GM23338 (cell line): ENCODE data around the gene DDT. TPM values are rescaled to one million over a fixed set of nuclear protein-coding genes. Genes with fewer than 3 reads are reported as not detected.

Experiments
- ATAC-seq: fragments of 200-7000 bp; cut with Tn5 transposase; 3 replicates; pipeline ENCODE4 v1.9.1; 2020
- DNase-seq: peaks from one replicate; pipeline ENCODE4 v3.0.0-alpha.2; 2015; ENCODE audit warnings: low spot score
- H2AFZ ChIP-seq: fragments of 200-600 bp; sonication (generic); 2 replicates; pipeline ENCODE4 v1.8.0; 2016; ENCODE audit warnings: antibody characterized with exemption, mild to moderate bottlenecking, moderate library complexity
- H3F3A ChIP-seq: fragments of 200-600 bp; sonication (generic); replicated peaks from 2 replicates; pipeline ENCODE4 v1.8.0; 2017; ENCODE audit warnings: antibody characterized with exemption, mixed run types, low read depth
- H3K27ac ChIP-seq: fragments of 200-600 bp; sonication (generic); 2 replicates; pipeline ENCODE4 v1.6.1; 2016; ENCODE audit warnings: low read depth
- H3K27me3 ChIP-seq: fragments of 200-600 bp; sonication (generic); 2 replicates; pipeline ENCODE4 v1.8.0; 2016; ENCODE audit warnings: mild to moderate bottlenecking, mixed run types, moderate library complexity; ENCODE audit not compliant: insufficient read depth
- H3K36me3 ChIP-seq: fragments of 200-600 bp; sonication (generic); 2 replicates; pipeline ENCODE4 v1.8.0; 2016; ENCODE audit warnings: mild to moderate bottlenecking; ENCODE audit not compliant: insufficient read depth
- H3K4me1 ChIP-seq: fragments of 200-600 bp; sonication (generic); 2 replicates; pipeline ENCODE4 v1.8.0; 2016; ENCODE audit warnings: mild to moderate bottlenecking, moderate library complexity; ENCODE audit not compliant: insufficient read depth
- H3K4me2 ChIP-seq: fragments of 200-600 bp; sonication (generic); 2 replicates; pipeline ENCODE4 v1.7.1; 2017; ENCODE audit warnings: mixed run types
- H3K4me3 ChIP-seq: fragments of 200-600 bp; sonication (generic); 2 replicates; pipeline ENCODE4 v1.6.1; 2016; ENCODE audit warnings: mixed run types
- H3K79me2 ChIP-seq: fragments of 200-600 bp; sonication (generic); replicated peaks from 2 replicates; pipeline ENCODE4 v1.8.0; 2017; ENCODE audit warnings: mild to moderate bottlenecking; ENCODE audit not compliant: insufficient read depth
- H3K9me2 ChIP-seq: fragments of 200-600 bp; sonication (generic); 2 replicates; pipeline ENCODE4 v1.8.0; 2017; ENCODE audit not compliant: insufficient read depth
- H4K20me1 ChIP-seq: fragments of 200-600 bp; sonication (generic); replicated peaks from 2 replicates; pipeline ENCODE4 v1.8.0; 2017; ENCODE audit warnings: mild to moderate bottlenecking; ENCODE audit not compliant: insufficient read depth
- H3K27ac Mint-ChIP-seq: 2 replicates; pipeline ENCODE4 v1.8.0; 2020; ENCODE audit warnings: inconsistent platforms, mild to moderate bottlenecking, moderate library complexity, mixed read lengths
- H3K27me3 Mint-ChIP-seq: 3 replicates; pipeline ENCODE4 v1.8.0; 2022; ENCODE audit warnings: low read depth, mild to moderate bottlenecking, moderate library complexity, mixed read lengths, inconsistent platforms; ENCODE audit not compliant: insufficient read depth, poor library complexity
- H3K36me3 Mint-ChIP-seq: 3 replicates; pipeline ENCODE4 v1.8.0; 2021; ENCODE audit warnings: low read depth, mild to moderate bottlenecking, inconsistent platforms, moderate library complexity, mixed read lengths
- H3K4me1 Mint-ChIP-seq: 3 replicates; pipeline ENCODE4 v1.8.0; 2020; ENCODE audit warnings: mild to moderate bottlenecking, inconsistent platforms, mixed read lengths
- H3K4me3 Mint-ChIP-seq: 3 replicates; pipeline ENCODE4 v1.8.0; 2021; ENCODE audit warnings: moderate library complexity, mild to moderate bottlenecking, inconsistent platforms, mixed read lengths
- H3K9me3 Mint-ChIP-seq: 3 replicates; pipeline ENCODE4 v1.8.0; 2020; ENCODE audit warnings: moderate library complexity, mild to moderate bottlenecking, inconsistent platforms, mixed read lengths
- CREB1 ChIP-seq: fragments of 250-450 bp; sonication (Bioruptor Pico); IDR thresholded peaks from 2 replicates; pipeline ENCODE4 v1.5.0; 2020; ENCODE audit warnings: low read depth, mild to moderate bottlenecking, moderate library complexity
- EZH2 ChIP-seq: fragments of 200-600 bp; sonication (generic); IDR thresholded peaks from one replicate; pipeline ENCODE4 v1.8.0; 2017; ENCODE audit warnings: antibody characterized with exemption, mild to moderate bottlenecking, low read depth; ENCODE audit not compliant: unreplicated experiment
- EZH2phosphoT487 ChIP-seq: fragments of 200-600 bp; sonication (generic); IDR thresholded peaks from one replicate; pipeline ENCODE4 v1.8.1; 2018; ENCODE audit warnings: antibody characterized with exemption; ENCODE audit not compliant: unreplicated experiment
- JUNB ChIP-seq: IDR thresholded peaks from one replicate; pipeline ENCODE4 v1.6.1; 2016; ENCODE audit warnings: antibody characterized with exemption; ENCODE audit not compliant: unreplicated experiment
- NANOG ChIP-seq: IDR thresholded peaks from 2 replicates; pipeline ENCODE4 v1.6.1; 2016; ENCODE audit warnings: antibody characterized with exemption, borderline replicate concordance
- POLR2AphosphoS5 ChIP-seq: IDR thresholded peaks from 2 replicates; pipeline ENCODE4 v1.6.1; 2016; ENCODE audit warnings: antibody characterized with exemption, low read depth
- STAT1 ChIP-seq: IDR thresholded peaks from one replicate; pipeline ENCODE4 v1.6.1; 2016; ENCODE audit warnings: antibody characterized with exemption; ENCODE audit not compliant: unreplicated experiment
- ZNF114 ChIP-seq: fragments of 250-450 bp; sonication (Bioruptor Pico); IDR thresholded peaks from 2 replicates; pipeline ENCODE4 v1.5.0; 2020; ENCODE audit warnings: mild to moderate bottlenecking, moderate library complexity
- ZNF331 ChIP-seq: fragments of 250-450 bp; sonication (Bioruptor Pico); IDR thresholded peaks from 2 replicates; pipeline ENCODE4 v1.5.0; 2020; ENCODE audit warnings: low read depth, mild to moderate bottlenecking, moderate library complexity
- polyA plus RNA-seq: library from polyadenylated mRNA; unstranded; fragments of >200 nt; fragmentation: Nextera tagmentation; extraction: Ambion mirVana; gene quantifications from 2 replicates; pipeline ENCODE4 v1.2.1, GENCODE V29; 2016
- total RNA-seq: library from RNA; depleted of rRNA; stranded (reverse); fragments of >200 nt; shearing (Covaris generic); gene quantifications from 2 replicates; pipeline ENCODE4 v1.2.3, GENCODE V29; 2014
- TF ChIP-seq, protein P1 (sequence below): IDR thresholded peaks from one replicate; pipeline ENCODE4 v1.6.1; 2018; ENCODE audit warnings: antibody characterized with exemption; ENCODE audit not compliant: unreplicated experiment
- TF ChIP-seq, protein P2 (sequence below), 2 experiments: fragments of 200-600 bp in 1 of 2; sonication (generic) in 1 of 2; conservative IDR thresholded peaks; 2 replicates each; pipeline versions ENCODE4 v1.5.1 to v1.6.1; 2016 to 2017; ENCODE audit warnings: antibody characterized with exemption in 2 of 2, low read depth in 2 of 2, mild to moderate bottlenecking in 2 of 2, moderate library complexity in 1 of 2
- TF ChIP-seq, protein P3 (sequence below): IDR thresholded peaks from 2 replicates; pipeline ENCODE4 v1.6.1; 2016; ENCODE audit warnings: antibody characterized with exemption

DDT gene
- total and polyA plus RNA-seq, 2 experiments from 2014 or later, result 150 to 232 TPM

DNA sequence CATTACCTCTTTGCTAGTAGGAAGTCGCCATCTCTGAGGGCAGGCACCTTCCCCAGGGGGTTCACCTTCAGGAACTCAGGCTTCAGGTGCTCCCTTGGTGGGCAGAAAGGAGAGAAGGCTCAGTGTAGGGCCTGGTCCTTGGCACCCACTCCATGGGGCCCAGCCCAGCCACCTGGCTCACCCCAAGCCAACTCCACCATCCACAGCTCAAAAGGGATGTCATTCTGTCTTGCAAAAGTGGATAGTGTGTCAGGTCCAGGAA lies 33.7 kb upstream of the DDT start:
- TF ChIP-seq POLR2AphosphoS5 (no peak), EZH2 (no peak), ZNF114 (no peak), NANOG (no peak), EZH2phosphoT487 (no peak), STAT1 (no peak), ZNF331 (no peak), CREB1 (no peak)
- TF ChIP-seq, protein P1, sequence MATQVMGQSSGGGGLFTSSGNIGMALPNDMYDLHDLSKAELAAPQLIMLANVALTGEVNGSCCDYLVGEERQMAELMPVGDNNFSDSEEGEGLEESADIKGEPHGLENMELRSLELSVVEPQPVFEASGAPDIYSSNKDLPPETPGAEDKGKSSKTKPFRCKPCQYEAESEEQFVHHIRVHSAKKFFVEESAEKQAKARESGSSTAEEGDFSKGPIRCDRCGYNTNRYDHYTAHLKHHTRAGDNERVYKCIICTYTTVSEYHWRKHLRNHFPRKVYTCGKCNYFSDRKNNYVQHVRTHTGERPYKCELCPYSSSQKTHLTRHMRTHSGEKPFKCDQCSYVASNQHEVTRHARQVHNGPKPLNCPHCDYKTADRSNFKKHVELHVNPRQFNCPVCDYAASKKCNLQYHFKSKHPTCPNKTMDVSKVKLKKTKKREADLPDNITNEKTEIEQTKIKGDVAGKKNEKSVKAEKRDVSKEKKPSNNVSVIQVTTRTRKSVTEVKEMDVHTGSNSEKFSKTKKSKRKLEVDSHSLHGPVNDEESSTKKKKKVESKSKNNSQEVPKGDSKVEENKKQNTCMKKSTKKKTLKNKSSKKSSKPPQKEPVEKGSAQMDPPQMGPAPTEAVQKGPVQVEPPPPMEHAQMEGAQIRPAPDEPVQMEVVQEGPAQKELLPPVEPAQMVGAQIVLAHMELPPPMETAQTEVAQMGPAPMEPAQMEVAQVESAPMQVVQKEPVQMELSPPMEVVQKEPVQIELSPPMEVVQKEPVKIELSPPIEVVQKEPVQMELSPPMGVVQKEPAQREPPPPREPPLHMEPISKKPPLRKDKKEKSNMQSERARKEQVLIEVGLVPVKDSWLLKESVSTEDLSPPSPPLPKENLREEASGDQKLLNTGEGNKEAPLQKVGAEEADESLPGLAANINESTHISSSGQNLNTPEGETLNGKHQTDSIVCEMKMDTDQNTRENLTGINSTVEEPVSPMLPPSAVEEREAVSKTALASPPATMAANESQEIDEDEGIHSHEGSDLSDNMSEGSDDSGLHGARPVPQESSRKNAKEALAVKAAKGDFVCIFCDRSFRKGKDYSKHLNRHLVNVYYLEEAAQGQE, result no peak
- TF ChIP-seq, protein P2, sequence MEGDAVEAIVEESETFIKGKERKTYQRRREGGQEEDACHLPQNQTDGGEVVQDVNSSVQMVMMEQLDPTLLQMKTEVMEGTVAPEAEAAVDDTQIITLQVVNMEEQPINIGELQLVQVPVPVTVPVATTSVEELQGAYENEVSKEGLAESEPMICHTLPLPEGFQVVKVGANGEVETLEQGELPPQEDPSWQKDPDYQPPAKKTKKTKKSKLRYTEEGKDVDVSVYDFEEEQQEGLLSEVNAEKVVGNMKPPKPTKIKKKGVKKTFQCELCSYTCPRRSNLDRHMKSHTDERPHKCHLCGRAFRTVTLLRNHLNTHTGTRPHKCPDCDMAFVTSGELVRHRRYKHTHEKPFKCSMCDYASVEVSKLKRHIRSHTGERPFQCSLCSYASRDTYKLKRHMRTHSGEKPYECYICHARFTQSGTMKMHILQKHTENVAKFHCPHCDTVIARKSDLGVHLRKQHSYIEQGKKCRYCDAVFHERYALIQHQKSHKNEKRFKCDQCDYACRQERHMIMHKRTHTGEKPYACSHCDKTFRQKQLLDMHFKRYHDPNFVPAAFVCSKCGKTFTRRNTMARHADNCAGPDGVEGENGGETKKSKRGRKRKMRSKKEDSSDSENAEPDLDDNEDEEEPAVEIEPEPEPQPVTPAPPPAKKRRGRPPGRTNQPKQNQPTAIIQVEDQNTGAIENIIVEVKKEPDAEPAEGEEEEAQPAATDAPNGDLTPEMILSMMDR (conservative IDR thresholded peaks at IDR 0.05; ENCODE audit: low read depth in 2 of 2), result no peak
- no peak overlapping the region for H2AFZ ChIP-seq
- no peak for ATAC-seq

DNA sequence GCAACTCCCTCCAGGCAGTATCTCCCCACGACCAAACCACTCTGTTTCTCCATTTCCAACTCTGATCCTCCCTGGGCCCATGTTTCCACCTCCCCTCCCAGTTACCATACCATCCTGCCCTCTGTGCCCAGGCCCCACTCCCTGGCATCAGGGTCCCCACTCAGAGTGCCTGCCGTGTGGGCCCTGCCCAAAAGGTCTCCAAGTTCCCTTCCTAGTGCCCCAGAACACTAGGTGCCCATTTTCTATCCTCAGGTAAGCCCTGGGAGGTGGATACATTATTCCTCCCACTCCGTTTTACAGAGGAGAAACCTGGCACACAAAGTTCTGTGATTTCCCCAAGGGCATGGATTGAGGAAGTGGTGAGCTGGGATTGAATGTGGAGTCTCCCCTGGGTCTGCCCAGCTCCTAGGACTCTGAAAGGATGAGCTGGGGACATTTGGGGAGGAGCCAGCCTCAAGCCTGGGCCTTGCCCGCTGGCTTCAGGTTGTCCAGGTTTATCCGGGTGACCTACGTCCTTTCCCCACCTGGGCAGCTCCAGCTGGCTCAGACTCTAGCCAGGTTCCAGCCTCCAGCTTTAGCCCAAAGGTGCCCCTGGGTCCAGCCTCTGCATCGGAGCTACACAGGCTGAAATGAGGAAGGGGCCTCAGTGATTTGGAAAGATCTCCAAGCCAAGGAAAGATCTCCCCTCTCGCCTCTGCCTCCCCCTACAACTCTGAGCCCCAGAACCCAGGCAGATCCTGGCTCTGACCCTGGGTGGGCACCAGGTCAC lies 33.2 kb upstream of the DDT start:
- Mint-ChIP-seq H3K4me1 (peaks cover 3% of the 10 kb centered on the region), H3K36me3 (peaks cover 6% of the 10 kb centered on the region; the same call in 1 of the 3 replicates), H3K27me3 (peaks cover 16% of the 10 kb centered on the region), H3K27ac (peak overlapping the region; percentile 51; the same call in 1 of the 2 replicates), H3K9me3 (peaks cover 11% of the 10 kb centered on the region), H3K4me3 (no peak overlapping the region)
- peaks cover 11% of the 10 kb centered on the region for H3K79me2 ChIP-seq
- H4K20me1 ChIP-seq, result no peaks in the 10 kb centered on the region
- H3K27ac ChIP-seq, result no peak overlapping the region
- ATAC-seq (no peak), DNase-seq (no peak)
- no peaks in the 10 kb centered on the region for H3K9me2 ChIP-seq
- no peak overlapping the region for H3K4me2 ChIP-seq
- H3K4me3 ChIP-seq, result no peak overlapping the region
- H3F3A ChIP-seq, result 0 out of 2 replicates have a peak, but pooled peaks cover 7% of the 10 kb centered on the region
- H3K27me3 ChIP-seq, result no peaks in the 10 kb centered on the region
- no peak overlapping the region for H2AFZ ChIP-seq
- H3K36me3 ChIP-seq, result no peaks in the 10 kb centered on the region
- H3K4me1 ChIP-seq, result peaks cover 5% of the 10 kb centered on the region; the same call in 1 of the 2 replicates
- TF ChIP-seq ZNF331, result no peak
- TF ChIP-seq STAT1, result no peak
- TF ChIP-seq JUNB, result no peak
- TF ChIP-seq, protein P3, sequence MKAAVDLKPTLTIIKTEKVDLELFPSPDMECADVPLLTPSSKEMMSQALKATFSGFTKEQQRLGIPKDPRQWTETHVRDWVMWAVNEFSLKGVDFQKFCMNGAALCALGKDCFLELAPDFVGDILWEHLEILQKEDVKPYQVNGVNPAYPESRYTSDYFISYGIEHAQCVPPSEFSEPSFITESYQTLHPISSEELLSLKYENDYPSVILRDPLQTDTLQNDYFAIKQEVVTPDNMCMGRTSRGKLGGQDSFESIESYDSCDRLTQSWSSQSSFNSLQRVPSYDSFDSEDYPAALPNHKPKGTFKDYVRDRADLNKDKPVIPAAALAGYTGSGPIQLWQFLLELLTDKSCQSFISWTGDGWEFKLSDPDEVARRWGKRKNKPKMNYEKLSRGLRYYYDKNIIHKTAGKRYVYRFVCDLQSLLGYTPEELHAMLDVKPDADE, result no peak

More for the DNA sequence above, 33.7 kb upstream of the DDT start:
- Histone ChIP-seq H3K4me3 (no peak overlapping the region), H3K79me2 (peaks cover 16% of the 10 kb centered on the region), H3K9me2 (no peaks in the 10 kb centered on the region), H3K27me3 (no peaks in the 10 kb centered on the region), H3K36me3 (no peaks in the 10 kb centered on the region), H3F3A (0 out of 2 replicates have a peak, but pooled peaks cover 7% of the 10 kb centered on the region), H3K27ac (no peak overlapping the region), H4K20me1 (no peaks in the 10 kb centered on the region), H3K4me2 (no peak overlapping the region), H3K4me1 (peaks cover 5% of the 10 kb centered on the region; the same call in 1 of the 2 replicates)
- H3K27ac Mint-ChIP-seq, result no peak overlapping the region
- no peak overlapping the region for H3K4me3 Mint-ChIP-seq
- H3K4me1 Mint-ChIP-seq, result peaks cover 4% of the 10 kb centered on the region
- peaks cover 6% of the 10 kb centered on the region; the same call in 1 of the 3 replicates for H3K36me3 Mint-ChIP-seq
- no peak for DNase-seq
- H3K9me3 Mint-ChIP-seq, result peaks cover 11% of the 10 kb centered on the region
- peaks cover 15% of the 10 kb centered on the region for H3K27me3 Mint-ChIP-seq
